Measurements from ENCODE around the gene GJA9. TPM values are rescaled to one million over a fixed set of nuclear protein-coding genes. Genes with fewer than 3 reads are reported as not detected.

GJA9 gene
- total RNA-seq, 1 donor from 2014 or later: not detected

DNA sequence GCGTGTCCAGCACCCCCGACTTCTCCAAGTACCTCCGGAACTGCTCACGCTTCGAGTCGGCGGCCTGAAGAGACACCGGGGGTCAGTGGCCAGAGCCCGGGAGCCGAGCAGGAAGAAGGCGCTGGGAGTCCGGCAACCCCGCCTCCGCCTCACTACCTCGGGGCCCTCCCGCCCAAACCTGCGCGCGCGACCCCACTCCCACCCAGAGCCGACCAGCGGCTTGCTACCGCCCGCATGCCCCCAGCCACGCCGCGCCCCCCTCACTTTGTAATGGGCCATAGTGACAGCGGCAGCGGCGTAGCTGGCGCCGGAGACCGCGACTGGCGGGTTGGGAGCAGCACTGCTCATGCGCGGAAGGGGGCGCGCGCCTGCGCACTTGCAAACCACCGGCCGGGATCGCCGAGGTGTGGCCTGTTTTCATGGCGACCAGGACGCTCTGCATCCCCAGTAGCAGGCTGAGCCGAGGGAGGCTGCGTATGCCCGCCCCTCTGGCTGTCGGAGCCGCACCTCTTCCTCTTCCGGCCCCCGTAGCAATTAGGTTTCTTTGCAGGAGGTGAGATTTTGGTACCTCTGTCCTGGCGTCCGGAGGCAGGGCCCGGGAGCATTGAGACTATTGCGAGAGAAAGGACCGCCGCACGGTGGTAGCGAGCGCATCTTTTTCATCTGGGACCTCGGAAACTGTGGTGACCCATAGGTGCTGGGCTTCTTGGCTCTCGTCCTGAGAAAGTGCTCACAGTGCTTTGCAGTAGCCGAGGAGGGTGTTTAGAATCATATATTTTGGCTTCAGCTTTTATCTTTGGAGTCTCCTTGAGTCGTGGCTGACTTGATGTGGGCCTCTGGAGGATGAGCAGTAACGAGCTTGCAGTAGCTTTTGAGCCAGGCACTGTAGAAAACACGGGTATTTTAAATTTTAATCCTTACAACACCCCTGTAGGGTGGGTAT is 8.1 kb downstream of the GJA9 start, which contains the start of gene MYCBP:
TSS of gene MYCBP (minus strand) at position 322 of the 943 bp plus-strand sequence. CDS start at position 279, 43 bp downstream.
- Histone ChIP-seq H4K20me1 (ENCODE audit: low read depth) (peaks cover 12% of the 10 kb centered on the region), H3K79me2 (ENCODE audit: low read depth) (peaks cover 34% of the 10 kb centered on the region), H3K9me3 (ENCODE audit: low read depth) (no peaks in the 10 kb centered on the region), H3K36me3 (no peaks in the 10 kb centered on the region), H3K4me3 (peak within 1 kb of the TSS; percentile 71), H3K4me2 (peak within 1 kb of the TSS; percentile 99), H2AFZ (replicated peaks) (peak within 1 kb of the TSS; percentile 84), H3K4me1 (peaks cover 9% of the 10 kb centered on the region), H3K27ac (no peak within 1 kb of the TSS), H3K9ac (peak within 1 kb of the TSS; percentile 25), H3K27me3 (no peaks in the 10 kb centered on the region), H3F3A (ENCODE audit: low read depth) (peaks cover 13% of the 10 kb centered on the region)
- peaks cover 4% of the 10 kb centered on the region for H3K36me3 Mint-ChIP-seq
- H3K4me3 Mint-ChIP-seq: peak within 1 kb of the TSS; percentile 96
- TF ChIP-seq CTCF (IDR thresholded peaks at IDR 0.05) (no peak), EZH2phosphoT487 (IDR thresholded peaks at IDR 0.05) (no peak), EZH2 (IDR thresholded peaks at IDR 0.05) (no peak)
- peak; percentile 98 for DNase-seq (ENCODE audit: low spot score)
- no peaks in the 10 kb centered on the region for H3K27me3 Mint-ChIP-seq (ENCODE audit: insufficient read depth, low read depth)
- peak within 1 kb of the TSS; percentile 74 for H3K27ac Mint-ChIP-seq
- H3K9me3 Mint-ChIP-seq: no peaks in the 10 kb centered on the region
- H3K4me1 Mint-ChIP-seq: peaks cover 18% of the 10 kb centered on the region

GRCh38 chr1:38872401-38873026 is 8.9 kb downstream of the GJA9 start:
- peak overlapping the region; percentile 99 for H3K4me2 ChIP-seq
- no peaks in the 10 kb centered on the region for H3K36me3 ChIP-seq
- H3K4me3 Mint-ChIP-seq: peak overlapping the region; percentile 96
- no peaks in the 10 kb centered on the region for H3K27me3 Mint-ChIP-seq (ENCODE audit: insufficient read depth, low read depth)
- H3K36me3 Mint-ChIP-seq: peaks cover 4% of the 10 kb centered on the region
- H3K27ac ChIP-seq: no peak overlapping the region
- H3K27me3 ChIP-seq: no peaks in the 10 kb centered on the region
- peak; percentile 38 for DNase-seq (ENCODE audit: low spot score)
- H3K9ac ChIP-seq: peak overlapping the region; percentile 18
- no peaks in the 10 kb centered on the region for H3K9me3 Mint-ChIP-seq
- H3K4me1 Mint-ChIP-seq: peaks cover 18% of the 10 kb centered on the region
- peak overlapping the region; percentile 71 for H3K4me3 ChIP-seq
- H3K27ac Mint-ChIP-seq: no peak overlapping the region
- H4K20me1 ChIP-seq (ENCODE audit: low read depth): peaks cover 12% of the 10 kb centered on the region
- H3K79me2 ChIP-seq (ENCODE audit: low read depth): peaks cover 39% of the 10 kb centered on the region
- TF ChIP-seq CTCF (IDR thresholded peaks at IDR 0.05): no peak
- no peak for TF ChIP-seq EZH2phosphoT487 (IDR thresholded peaks at IDR 0.05)
- no peak for TF ChIP-seq EZH2 (IDR thresholded peaks at IDR 0.05)
- peak overlapping the region; percentile 74 for H2AFZ ChIP-seq (replicated peaks)
- no peaks in the 10 kb centered on the region for H3K9me3 ChIP-seq (ENCODE audit: low read depth)
- H3K4me1 ChIP-seq: peaks cover 9% of the 10 kb centered on the region
- peaks cover 13% of the 10 kb centered on the region for H3F3A ChIP-seq (ENCODE audit: low read depth)

DNA sequence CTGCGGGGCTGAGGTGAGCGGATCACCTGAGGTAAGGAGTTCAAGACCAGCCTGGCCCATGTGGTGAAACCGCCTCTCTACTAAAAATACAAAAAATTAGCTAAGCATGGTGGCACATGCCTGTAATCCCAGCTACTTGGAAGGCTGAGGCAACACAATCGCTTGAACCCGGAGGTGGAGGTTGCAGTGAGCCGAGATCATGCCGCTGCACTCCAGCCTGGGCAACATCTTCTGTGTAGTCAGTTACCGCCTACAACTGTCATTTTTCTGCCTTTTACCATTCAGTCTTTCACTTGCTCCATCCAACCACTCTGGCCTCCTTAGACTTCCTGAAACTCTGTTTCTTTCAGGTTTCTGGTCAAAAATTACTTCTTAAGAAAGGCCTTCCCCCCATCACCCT is 10.4 kb downstream of the GJA9 start:
- Histone ChIP-seq H3K4me1 (peaks cover 9% of the 10 kb centered on the region), H3F3A (ENCODE audit: low read depth) (peaks cover 13% of the 10 kb centered on the region), H3K9me3 (ENCODE audit: low read depth) (no peaks in the 10 kb centered on the region), H3K36me3 (no peaks in the 10 kb centered on the region), H3K27me3 (no peaks in the 10 kb centered on the region), H3K27ac (no peak overlapping the region), H3K79me2 (ENCODE audit: low read depth) (peaks cover 40% of the 10 kb centered on the region), H2AFZ (replicated peaks) (no peak overlapping the region), H3K4me3 (no peak overlapping the region), H3K4me2 (no peak overlapping the region), H3K9ac (no peak overlapping the region), H4K20me1 (ENCODE audit: low read depth) (peaks cover 16% of the 10 kb centered on the region)
- no peaks in the 10 kb centered on the region for H3K9me3 Mint-ChIP-seq
- H3K27me3 Mint-ChIP-seq (ENCODE audit: insufficient read depth, low read depth): no peaks in the 10 kb centered on the region
- TF ChIP-seq EZH2phosphoT487 (IDR thresholded peaks at IDR 0.05) (no peak), EZH2 (IDR thresholded peaks at IDR 0.05) (no peak), CTCF (IDR thresholded peaks at IDR 0.05) (no peak)
- H3K36me3 Mint-ChIP-seq: peaks cover 4% of the 10 kb centered on the region
- no peak overlapping the region for H3K27ac Mint-ChIP-seq
- H3K4me3 Mint-ChIP-seq: no peak overlapping the region
- H3K4me1 Mint-ChIP-seq: peaks cover 18% of the 10 kb centered on the region
- DNase-seq (ENCODE audit: low spot score): no peak
